NT2/D1 (cell line): ENCODE data around the gene PPP1R12B.
A peak's percentile ranks its signal among the peaks of the same experiment; 100 is the strongest.

Experiments
- DNase-seq: peaks from one replicate; pipeline ENCODE4 v3.0.0-alpha.2; 2011; ENCODE audit warnings: low read depth, low spot score
- H3K27me3 ChIP-seq: 2 replicates; pipeline ENCODE4 v1.6.0; 2011; ENCODE audit warnings: mild to moderate bottlenecking; ENCODE audit not compliant: insufficient read length, insufficient read depth
- H3K36me3 ChIP-seq: 2 replicates; pipeline ENCODE4 v1.6.1; 2011; ENCODE audit warnings: mild to moderate bottlenecking, low read length, mixed read lengths; ENCODE audit not compliant: insufficient read depth, insufficient read length
- H3K4me1 ChIP-seq: 2 replicates; pipeline ENCODE4 v1.5.1; 2011; ENCODE audit not compliant: insufficient read depth, insufficient read length
- H3K4me3 ChIP-seq: 2 replicates; pipeline ENCODE4 v1.5.1; 2011; ENCODE audit warnings: low read depth; ENCODE audit not compliant: insufficient read length
- H3K9ac ChIP-seq: 2 replicates; pipeline ENCODE4 v1.6.0; 2011; ENCODE audit warnings: low read depth; ENCODE audit not compliant: insufficient read length
- H3K9me3 ChIP-seq: 2 replicates; pipeline ENCODE4 v1.5.1; 2011; ENCODE audit warnings: mild to moderate bottlenecking, low read length; ENCODE audit not compliant: insufficient read depth
- SUZ12 ChIP-seq: IDR thresholded peaks from 2 replicates; pipeline ENCODE4 v1.6.1; 2011; ENCODE audit not compliant: insufficient read length, insufficient read depth; ENCODE audit errors: extremely low read depth
- YY1 ChIP-seq: IDR thresholded peaks from 2 replicates; pipeline ENCODE4 v1.6.1; 2011; ENCODE audit not compliant: insufficient read length, insufficient read depth
- ZNF274 ChIP-seq: IDR thresholded peaks from 2 replicates; pipeline ENCODE4 v1.6.1; 2011; ENCODE audit warnings: mild to moderate bottlenecking, low read depth, low read length

PPP1R12B gene

DNA sequence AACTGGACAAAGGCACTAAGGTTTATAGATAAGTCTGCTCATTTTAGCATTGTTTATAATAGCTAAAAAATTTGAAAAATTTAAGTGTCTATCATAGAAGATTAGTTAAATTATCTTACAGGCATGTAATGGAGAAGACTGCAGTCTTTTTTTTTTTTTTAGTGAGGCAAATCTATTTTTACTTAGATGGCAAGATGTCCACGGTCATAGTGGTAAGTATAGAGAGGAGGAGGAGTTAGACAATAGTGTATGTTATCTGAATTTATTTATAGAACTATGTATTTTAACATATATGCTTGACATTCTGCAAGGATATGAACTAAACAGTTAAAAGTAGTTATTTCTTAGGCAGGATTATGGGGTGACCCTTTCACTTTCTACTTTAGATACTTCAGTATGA, 212.7 kb downstream of the PPP1R12B start:
- H3K4me3 ChIP-seq: no peak overlapping the region
- no peak for DNase-seq
- no peaks in the 10 kb centered on the region for H3K4me1 ChIP-seq

DNA sequence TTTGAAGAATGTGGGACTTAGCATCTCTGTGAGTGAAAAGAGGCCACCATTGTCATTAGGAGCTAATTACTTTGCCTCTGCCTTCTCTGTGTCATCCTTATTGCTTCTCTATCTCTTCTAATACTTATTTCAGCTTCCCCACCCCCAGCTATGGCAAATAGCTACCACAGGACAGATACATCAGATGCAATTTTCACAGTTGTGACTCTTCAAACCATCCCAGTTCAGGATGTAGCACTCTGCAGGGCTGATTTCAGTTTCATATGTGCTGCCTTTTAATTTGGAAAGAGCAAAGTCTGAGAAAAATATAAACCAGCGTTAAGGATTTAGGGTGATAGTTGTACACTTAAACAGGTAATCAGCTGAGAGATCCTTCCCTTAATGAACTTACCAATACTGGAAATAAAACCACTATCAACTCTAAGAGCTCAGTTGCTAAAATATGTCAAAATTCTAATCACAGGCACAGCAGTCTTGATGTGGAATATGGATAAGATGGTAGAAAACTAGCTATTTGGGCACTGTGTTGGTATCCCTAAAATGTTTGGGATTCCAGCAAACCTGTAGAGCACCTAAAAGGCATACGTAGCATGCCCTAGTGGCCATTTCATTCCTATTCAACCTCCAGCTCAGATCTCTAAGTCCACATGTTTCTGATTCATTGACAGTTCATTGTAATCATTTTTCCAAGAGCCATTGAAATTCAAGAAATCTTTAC, 213.4 kb downstream of the PPP1R12B start:
- Histone ChIP-seq H3K4me1 (no peaks in the 10 kb centered on the region), H3K9me3 (no peaks in the 10 kb centered on the region), H3K36me3 (no peaks in the 10 kb centered on the region), H3K27me3 (no peaks in the 10 kb centered on the region), H3K4me3 (no peak overlapping the region), H3K9ac (no peak overlapping the region)
- TF ChIP-seq YY1 (no peak), ZNF274 (no peak), SUZ12 (no peak)
- no peak for DNase-seq

More for the DNA sequence above, 212.7 kb downstream of the PPP1R12B start:
- Histone ChIP-seq H3K9ac (no peak overlapping the region), H3K36me3 (no peaks in the 10 kb centered on the region), H3K27me3 (no peaks in the 10 kb centered on the region), H3K9me3 (no peaks in the 10 kb centered on the region)
- TF ChIP-seq SUZ12 (no peak), YY1 (no peak), ZNF274 (no peak)

DNA sequence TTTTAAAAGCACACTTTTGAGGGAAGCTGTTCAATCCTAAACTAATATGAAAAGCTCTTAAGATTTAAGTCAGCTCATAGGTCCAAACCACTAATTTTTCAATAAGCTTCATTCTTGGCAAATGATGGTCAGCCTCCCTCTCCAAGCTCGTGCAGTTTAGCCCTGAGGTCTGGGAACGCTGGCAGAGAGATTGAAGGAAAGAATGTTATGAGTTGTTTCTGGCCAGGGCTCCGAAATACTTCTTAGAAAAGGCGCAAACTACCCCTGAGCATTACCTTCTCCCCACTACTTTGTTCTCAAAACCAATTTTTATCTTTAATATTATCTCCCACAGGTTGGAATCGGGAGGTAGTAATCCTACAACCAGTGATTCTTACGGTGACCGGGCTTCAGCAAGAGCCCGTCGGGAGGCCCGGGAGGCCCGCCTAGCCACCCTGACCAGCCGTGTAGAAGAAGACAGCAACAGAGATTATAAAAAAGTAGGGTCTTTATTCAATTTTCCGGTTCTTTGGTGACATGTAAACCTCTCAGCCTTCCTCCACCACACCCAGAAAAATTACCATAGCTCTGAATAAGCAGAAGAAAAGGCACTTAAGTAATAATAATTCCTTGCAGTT, 214.1 kb downstream of the PPP1R12B start:
- no peak for TF ChIP-seq SUZ12
- TF ChIP-seq YY1: no peak
- TF ChIP-seq ZNF274: no peak

DNA sequence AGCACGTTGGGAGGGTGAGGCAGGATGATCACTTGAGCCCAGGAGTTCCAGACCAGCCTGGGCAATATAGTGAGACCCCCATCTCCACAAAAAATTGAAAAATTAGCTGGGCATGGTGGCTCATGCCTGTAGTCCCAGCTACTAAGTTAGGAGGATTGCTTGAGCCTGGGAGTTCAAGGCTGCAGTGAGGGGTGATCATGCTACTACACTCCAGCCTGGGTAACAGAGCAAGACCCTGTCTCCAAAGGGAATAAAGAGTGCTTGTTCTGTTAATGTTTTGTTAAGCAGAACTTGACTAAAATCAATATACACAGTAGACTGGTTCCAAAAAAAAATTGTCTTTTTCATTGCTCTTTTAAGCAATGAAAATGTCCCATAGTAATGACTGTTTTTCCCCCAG, 215.3 kb downstream of the PPP1R12B start:
- Histone ChIP-seq H3K27me3 (no peaks in the 10 kb centered on the region), H3K4me3 (no peak overlapping the region), H3K9ac (no peak overlapping the region), H3K36me3 (no peaks in the 10 kb centered on the region), H3K9me3 (no peaks in the 10 kb centered on the region), H3K4me1 (peaks cover 1% of the 10 kb centered on the region)
- TF ChIP-seq YY1: no peak
- no peak for TF ChIP-seq SUZ12
- TF ChIP-seq ZNF274: no peak
- DNase-seq: no peak

More for the DNA sequence above, 214.1 kb downstream of the PPP1R12B start:
- no peak overlapping the region for H3K9ac ChIP-seq
- H3K27me3 ChIP-seq: no peaks in the 10 kb centered on the region
- no peaks in the 10 kb centered on the region for H3K4me1 ChIP-seq
- H3K36me3 ChIP-seq: no peaks in the 10 kb centered on the region
- no peaks in the 10 kb centered on the region for H3K9me3 ChIP-seq
- no peak overlapping the region for H3K4me3 ChIP-seq
- DNase-seq: no peak

DNA sequence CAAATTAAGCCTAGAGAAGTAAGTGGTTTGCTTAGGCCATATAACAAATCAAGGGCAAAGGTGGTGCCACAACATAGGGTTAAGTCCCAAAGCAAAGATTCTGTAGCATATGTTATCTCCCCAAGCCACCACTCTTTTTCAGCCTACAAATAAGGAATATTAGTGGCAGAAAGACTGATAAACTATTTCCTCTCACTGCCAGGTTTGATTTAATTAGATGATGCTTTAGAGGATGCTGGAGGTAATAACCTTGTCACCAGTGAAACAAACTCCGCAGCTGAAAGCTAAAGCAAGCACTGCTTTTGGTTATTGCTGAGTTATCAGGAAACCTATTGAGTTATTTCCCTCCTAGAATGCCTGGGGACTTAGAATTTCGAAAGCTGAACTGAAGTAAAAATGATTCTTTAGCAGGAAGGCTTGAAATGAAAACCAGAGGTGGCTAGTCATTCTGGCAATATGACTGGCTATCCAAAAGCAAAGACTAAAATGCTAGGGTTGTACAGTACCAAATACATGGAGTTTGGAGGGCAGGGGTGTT, 216.5 kb downstream of the PPP1R12B start:
- Histone ChIP-seq H3K4me3 (no peak overlapping the region), H3K4me1 (peaks cover 1% of the 10 kb centered on the region), H3K27me3 (no peaks in the 10 kb centered on the region), H3K9me3 (no peaks in the 10 kb centered on the region), H3K36me3 (peaks cover 6% of the 10 kb centered on the region), H3K9ac (no peak overlapping the region)
- TF ChIP-seq YY1 (no peak), ZNF274 (no peak), SUZ12 (no peak)
- no peak for DNase-seq

DNA sequence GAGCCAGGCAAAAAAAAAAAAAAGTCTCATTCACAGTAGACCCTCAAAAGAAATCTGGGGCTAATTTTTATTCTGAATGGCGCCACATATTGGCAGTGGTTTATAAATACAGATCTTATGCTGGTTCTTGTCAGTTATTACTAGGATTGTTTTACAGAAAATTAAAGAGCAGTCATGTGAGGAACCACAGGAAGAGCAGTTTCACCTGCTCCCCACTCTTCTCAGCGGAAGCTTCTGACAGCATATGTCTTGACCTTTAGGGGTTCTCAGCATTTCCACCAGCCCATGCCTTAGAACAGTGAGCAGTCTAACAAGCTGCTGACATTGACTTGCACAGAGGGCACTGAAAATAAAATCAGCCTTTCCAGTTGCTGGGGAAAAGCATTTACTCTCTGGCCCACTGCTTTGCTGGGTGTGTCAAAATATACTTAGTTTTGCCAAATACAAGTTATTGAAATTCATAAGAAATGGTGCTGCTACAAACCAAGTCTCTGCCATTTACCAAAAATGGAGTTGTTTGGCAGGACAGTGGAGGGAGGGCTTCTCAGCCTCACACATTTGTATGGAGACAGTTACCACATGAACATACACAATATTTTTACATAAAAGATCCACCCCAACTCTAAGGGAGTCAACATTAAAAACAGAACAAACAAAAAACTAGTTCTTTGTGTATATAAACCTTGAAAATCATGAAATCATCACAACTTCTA, 217.5 kb downstream of the PPP1R12B start:
- no peak overlapping the region for H3K9ac ChIP-seq
- no peak overlapping the region for H3K4me3 ChIP-seq
- H3K27me3 ChIP-seq: no peaks in the 10 kb centered on the region
- no peaks in the 10 kb centered on the region for H3K9me3 ChIP-seq
- no peak for DNase-seq
- peaks cover 6% of the 10 kb centered on the region for H3K36me3 ChIP-seq
- H3K4me1 ChIP-seq: peaks cover 1% of the 10 kb centered on the region
- TF ChIP-seq SUZ12 (no peak), ZNF274 (no peak), YY1 (no peak)

DNA sequence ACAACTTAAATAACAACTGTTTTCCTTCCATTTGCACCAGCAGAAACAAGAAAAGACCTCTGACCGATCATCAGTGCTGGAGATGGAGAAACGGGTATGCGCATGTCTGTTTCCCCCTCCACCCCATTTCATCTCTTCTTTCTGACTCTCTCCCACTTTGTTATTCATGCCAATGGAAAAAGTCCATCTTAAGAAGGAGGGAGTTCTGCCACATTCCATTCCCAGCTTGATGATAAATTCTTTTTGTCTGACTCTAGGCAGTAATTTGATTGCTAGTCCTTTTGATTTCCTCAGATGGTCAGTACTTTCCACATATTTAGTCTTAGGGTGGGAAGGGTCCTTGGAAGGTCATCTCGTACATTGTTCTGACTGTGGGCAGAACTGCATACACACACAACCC, 219.2 kb downstream of the PPP1R12B start:
- H3K9me3 ChIP-seq: no peaks in the 10 kb centered on the region
- H3K9ac ChIP-seq: no peak overlapping the region
- peaks cover 10% of the 10 kb centered on the region for H3K36me3 ChIP-seq
- H3K4me1 ChIP-seq: peaks cover 1% of the 10 kb centered on the region
- peak; percentile 89 for DNase-seq
- H3K4me3 ChIP-seq: no peak overlapping the region
- TF ChIP-seq YY1 (no peak), SUZ12 (no peak), ZNF274 (no peak)
- H3K27me3 ChIP-seq: no peaks in the 10 kb centered on the region
